Thyroid gland (tissue), 4 donors: ENCODE results near the gene KIAA1549.

Experiments used
- POLR2A ChIP-seq, 2 donors: fragments of 450-650 bp; IDR thresholded peaks; one replicate each; pipeline ENCODE4 v1.6.1; 2017; ENCODE audit warnings: antibody characterized with exemption in 2 of 2, mild to moderate bottlenecking in 2 of 2, moderate library complexity in 1 of 2
- TF ChIP-seq, protein P1 (sequence below), 6 experiments: fragments of 200-600 bp in 3 of 6; fragments of 450-650 bp in 3 of 6; sonication (generic) in 3 of 6; IDR thresholded peaks; one replicate each; pipeline ENCODE4 v1.5.1; 2016 to 2019; ENCODE audit warnings: antibody characterized with exemption in 6 of 6, mild to moderate bottlenecking in 2 of 6, inconsistent platforms in 1 of 6, moderate library complexity in 1 of 6

DNA sequence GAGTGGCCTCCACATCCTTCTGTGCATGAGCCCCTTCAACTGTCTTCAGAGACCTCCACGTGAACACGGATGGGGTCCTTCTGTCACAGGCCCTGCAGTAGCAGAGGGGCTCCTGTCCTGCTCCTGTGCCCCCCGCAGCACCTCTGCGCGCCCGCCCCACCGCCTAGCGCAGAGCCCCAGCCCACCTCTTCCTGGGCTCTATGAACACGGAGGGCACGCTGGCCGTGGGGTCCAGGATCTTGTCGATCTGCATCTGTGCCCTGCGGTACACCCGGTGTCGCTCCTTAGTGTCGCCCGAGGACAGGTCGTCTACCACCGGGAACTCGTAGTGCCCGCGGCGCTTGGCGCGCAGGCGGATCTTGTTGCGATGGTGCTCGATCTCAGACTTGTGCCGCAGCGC, 111.8 kb downstream of the KIAA1549 start:
- TF ChIP-seq, protein P1, sequence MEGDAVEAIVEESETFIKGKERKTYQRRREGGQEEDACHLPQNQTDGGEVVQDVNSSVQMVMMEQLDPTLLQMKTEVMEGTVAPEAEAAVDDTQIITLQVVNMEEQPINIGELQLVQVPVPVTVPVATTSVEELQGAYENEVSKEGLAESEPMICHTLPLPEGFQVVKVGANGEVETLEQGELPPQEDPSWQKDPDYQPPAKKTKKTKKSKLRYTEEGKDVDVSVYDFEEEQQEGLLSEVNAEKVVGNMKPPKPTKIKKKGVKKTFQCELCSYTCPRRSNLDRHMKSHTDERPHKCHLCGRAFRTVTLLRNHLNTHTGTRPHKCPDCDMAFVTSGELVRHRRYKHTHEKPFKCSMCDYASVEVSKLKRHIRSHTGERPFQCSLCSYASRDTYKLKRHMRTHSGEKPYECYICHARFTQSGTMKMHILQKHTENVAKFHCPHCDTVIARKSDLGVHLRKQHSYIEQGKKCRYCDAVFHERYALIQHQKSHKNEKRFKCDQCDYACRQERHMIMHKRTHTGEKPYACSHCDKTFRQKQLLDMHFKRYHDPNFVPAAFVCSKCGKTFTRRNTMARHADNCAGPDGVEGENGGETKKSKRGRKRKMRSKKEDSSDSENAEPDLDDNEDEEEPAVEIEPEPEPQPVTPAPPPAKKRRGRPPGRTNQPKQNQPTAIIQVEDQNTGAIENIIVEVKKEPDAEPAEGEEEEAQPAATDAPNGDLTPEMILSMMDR (IDR thresholded peaks at IDR 0.05): no peak
- no peak for TF ChIP-seq POLR2A (IDR thresholded peaks at IDR 0.05)
